ENCODE results near the gene ST14.
A peak's percentile ranks its signal among the peaks of the same experiment; 100 is the strongest.

The ST14 gene

GRCh38 chr11:130159657-130160497 is at the start of gene ST14:
TSS of gene ST14 (plus strand) at chr11:130159782. CDS start at chr11:130159980, 198 bp downstream.
- H3K27ac ChIP-seq, result peak within 1 kb of the TSS; percentile 97
- TF ChIP-seq CTCF (conservative IDR thresholded peaks at IDR 0.05) (no peak), ZFX (IDR thresholded peaks at IDR 0.05) (peak; percentile 93; the same call in 1 of the 2 replicates)

DNA sequence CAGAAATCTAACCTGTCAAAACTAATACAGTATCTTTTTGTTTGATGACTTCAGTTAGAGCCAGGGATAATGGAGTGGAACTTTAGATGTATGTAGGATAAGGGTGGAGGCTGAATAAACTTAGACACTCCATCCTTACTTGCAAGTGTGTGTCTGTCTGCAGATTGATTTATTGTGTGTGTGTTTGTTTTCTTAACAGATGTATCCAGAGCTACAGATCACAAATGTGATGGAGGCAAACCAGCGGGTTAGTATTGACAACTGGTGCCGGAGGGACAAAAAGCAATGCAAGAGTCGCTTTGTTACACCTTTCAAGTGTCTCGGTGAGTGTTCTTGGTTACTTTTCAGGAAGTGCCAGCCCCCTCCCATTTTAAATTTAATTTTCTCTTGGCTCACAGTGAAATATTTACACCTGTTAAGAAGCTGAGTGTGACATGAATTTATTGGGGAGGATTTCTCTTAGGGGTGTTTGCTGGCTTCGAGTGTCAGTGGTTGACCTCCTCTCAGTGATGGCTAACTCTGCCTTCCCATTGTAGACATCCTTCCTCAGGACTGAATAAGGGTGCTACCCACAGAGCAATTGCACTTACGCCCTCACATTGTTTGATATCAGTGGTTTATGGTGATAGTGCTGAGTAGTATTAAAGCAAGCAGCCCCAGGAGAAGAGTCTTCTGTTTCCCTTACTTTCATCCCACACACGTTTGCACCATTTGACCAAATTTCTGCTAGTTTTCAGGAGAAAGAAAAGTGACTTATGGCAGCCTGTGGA is 49.1 kb upstream of the ST14 start:
- H3K27ac ChIP-seq, result no peak overlapping the region; the same call in 1 of the 2 replicates
- no peak for TF ChIP-seq CTCF (conservative IDR thresholded peaks at IDR 0.05)
- TF ChIP-seq ZFX (IDR thresholded peaks at IDR 0.05), result no peak

GRCh38 chr11:130112071-130112830 is 47.3 kb upstream of the ST14 start:
- TF ChIP-seq CTCF (conservative IDR thresholded peaks at IDR 0.05) (no peak), ZFX (IDR thresholded peaks at IDR 0.05) (no peak)

GRCh38 chr11:130114281-130114680 is 45.3 kb upstream of the ST14 start:
- TF ChIP-seq CTCF (conservative IDR thresholded peaks at IDR 0.05), result peak; percentile 18
- TF ChIP-seq ZFX (IDR thresholded peaks at IDR 0.05), result no peak
- H3K27ac ChIP-seq, result peak overlapping the region; percentile 70; the same call in 1 of the 2 replicates

More at GRCh38 chr11:130112071-130112830, 47.3 kb upstream of the ST14 start:
- H3K27ac ChIP-seq, result peak overlapping the region; percentile 22; the same call in 1 of the 2 replicates

- TF ChIP-seq CTCF (conservative IDR thresholded peaks at IDR 0.05) (0 out of 2 replicates have a peak, but pooled peaks have one; percentile 4), ZFX (IDR thresholded peaks at IDR 0.05) (no peak)
- peak overlapping the region; percentile 70; the same call in 1 of the 2 replicates for H3K27ac ChIP-seq
Measured at GRCh38 chr11:130114726-130115125, 44.9 kb upstream of the ST14 start.

DNA sequence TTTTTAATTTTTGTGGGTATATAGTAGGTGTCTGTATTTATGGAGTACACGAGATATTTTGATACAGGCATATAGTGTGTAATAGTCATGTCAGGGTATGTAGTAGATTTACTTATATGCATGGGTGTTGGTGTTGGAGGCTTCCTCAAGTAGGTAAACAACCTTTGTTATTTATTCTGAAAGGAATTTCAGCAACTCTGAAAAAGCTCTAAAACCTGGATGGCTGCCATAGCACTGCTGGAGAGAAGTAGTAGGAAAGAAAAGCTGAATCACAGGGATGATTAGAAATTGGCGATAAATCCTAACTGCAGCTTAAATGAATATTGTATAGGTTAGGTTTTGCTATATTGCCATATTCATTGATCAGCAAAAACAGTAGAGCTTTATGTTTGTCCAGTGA is 44.4 kb upstream of the ST14 start:
- TF ChIP-seq ZFX (IDR thresholded peaks at IDR 0.05) (no peak), CTCF (conservative IDR thresholded peaks at IDR 0.05) (no peak)

More for the DNA sequence above, 44.4 kb upstream of the ST14 start:
- H3K27ac ChIP-seq, result peak overlapping the region; percentile 70; the same call in 1 of the 2 replicates
